GM12872 (cell line): ENCODE measurements around the gene OPRL1.

Experiments
- CTCF ChIP-seq: IDR thresholded peaks from 3 replicates; pipeline ENCODE4 v1.5.1; 2011; ENCODE audit warnings: low read depth, mild to moderate bottlenecking, low read length, moderate library complexity; ENCODE audit not compliant: insufficient read depth

Gene OPRL1

GRCh38 chr20:64067733-64068307, 12.1 kb upstream of the OPRL1 start:
- TF ChIP-seq CTCF = no peak

GRCh38 chr20:64068386-64069208, 11.3 kb upstream of the OPRL1 start:
- no peak for TF ChIP-seq CTCF

GRCh38 chr20:64069209-64069613, 10.7 kb upstream of the OPRL1 start:
- TF ChIP-seq CTCF = no peak

- peak; percentile 90 for TF ChIP-seq CTCF
Observed at GRCh38 chr20:64069614-64070243, 10.2 kb upstream of the OPRL1 start.

- no peak for TF ChIP-seq CTCF
Observed at GRCh38 chr20:64070244-64070993, 9.5 kb upstream of the OPRL1 start.

GRCh38 chr20:64071341-64072332, 8.2 kb upstream of the OPRL1 start:
- no peak for TF ChIP-seq CTCF
